Right ventricle myocardium superior (tissue), 1 donor: ENCODE results near the gene HHAT. TPM values are rescaled to one million over a fixed set of nuclear protein-coding genes. Genes with fewer than 3 reads are reported as not detected.
A peak's percentile ranks its signal among the peaks of the same experiment; 100 is the strongest.
"Not testable (repeated sequence)": the region's sequence is repeated elsewhere in the genome, so short reads cannot be mapped to it uniquely, and the experiment has no call there.

ENCODE experiments used
- ATAC-seq: fragments of 200-7000 bp; cut with Tn5 transposase; one replicate; pipeline ENCODE4 v1.9.1; 2020; ENCODE audit warnings: mild to moderate bottlenecking; ENCODE audit not compliant: poor library complexity
- DNase-seq: peaks from one replicate; pipeline ENCODE4 v3.0.0-alpha.2; 2020
- intact Hi-C: fragments of 100-400 bp; cut with DNase I; formaldehyde crosslinking; loops from one replicate; pipeline ENCODE4 v1.11.2; 2022
- total RNA-seq: library from RNA; stranded (reverse); fragmentation: NEBNext Ultra II Directional; extraction: Animal tissue kit (Norgen Biotek cat#: 25700); gene quantifications from one replicate; pipeline ENCODE4 v1.2.1, GENCODE V29; 2021
- donor health status: DM: no; HTN: yes; CAD: no; lungs with severe emphysema.

HHAT gene
- total RNA-seq, 1 donor from 2014 or later, result 1.5 TPM

DNA sequence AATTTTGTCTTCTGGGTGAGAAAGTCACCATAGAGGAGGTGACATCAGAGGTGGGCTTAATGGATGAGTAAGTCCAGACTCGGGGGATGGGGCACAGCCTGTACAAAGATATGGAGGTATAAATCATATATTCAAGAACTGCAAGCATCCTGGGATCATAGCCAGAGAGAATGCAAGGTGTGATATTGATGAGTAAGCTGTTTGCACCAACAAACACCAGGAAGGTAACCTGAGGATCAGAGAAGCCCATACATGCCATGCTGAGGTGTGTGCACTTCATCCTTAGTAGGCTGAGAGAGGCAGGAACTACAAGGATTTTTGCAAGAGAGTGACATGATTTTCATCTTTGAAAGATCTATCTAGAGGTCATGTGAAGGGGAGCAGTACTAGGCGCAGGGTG lies 306.4 kb downstream of the HHAT start:
- ATAC-seq, result no peak
- intact Hi-C loops, result no loop called here
- DNase-seq, result no peak

DNA sequence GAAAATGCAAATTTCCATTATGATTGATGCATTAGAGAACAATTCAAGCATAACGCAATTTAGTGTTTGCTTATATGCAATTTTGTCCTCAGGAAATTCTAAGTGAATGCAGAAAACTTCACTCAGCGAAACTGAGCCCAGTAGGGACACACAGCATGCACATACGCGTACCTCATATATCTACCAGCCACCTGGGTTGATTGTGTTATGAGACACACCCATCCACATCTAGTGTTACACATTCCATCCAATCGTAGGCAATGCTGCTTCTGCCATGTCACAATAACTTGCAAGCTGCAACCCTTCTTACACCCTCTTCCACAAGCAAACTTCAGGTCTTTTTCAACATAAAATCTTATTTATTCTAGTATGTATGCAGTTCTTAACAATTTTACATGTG lies 312.9 kb downstream of the HHAT start:
- DNase-seq (no peak), ATAC-seq (no peak)
- intact Hi-C loops, result no loop called here

DNA sequence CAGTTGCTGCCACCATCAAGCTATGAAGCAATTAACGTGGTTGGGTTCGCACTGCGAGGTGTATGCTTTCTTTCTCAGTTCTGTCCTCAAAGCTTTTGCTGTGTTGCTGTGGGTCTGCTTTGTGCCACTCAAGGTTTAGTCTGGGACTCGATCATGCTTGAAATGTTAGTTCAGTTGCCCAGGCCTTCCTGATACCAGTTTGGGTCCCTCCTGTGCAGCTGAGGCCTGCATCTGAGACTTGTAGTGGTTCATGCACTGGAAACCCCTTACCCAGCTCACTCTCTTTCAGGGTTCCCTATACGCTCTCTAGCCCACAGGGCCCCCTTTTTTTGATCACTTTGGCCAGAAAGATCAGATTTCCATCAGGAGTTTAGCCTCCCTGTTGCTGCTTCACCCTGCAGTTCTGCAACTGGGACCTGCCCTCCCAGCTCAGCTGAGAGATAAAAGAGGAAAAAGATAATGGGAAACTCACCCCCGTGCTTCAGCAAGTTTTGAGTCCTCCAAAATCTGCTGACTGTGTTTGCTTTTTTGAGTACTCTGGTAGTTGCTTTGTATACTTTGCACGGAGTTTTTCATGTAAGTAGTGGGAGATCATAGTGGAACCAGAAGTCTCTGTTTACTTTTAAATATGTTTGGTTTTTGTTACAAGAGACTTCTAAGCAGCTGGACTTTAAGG lies 317.0 kb downstream of the HHAT start:
- DNase-seq (no peak), ATAC-seq (no peak)
- intact Hi-C loops, result no loop called here

DNA sequence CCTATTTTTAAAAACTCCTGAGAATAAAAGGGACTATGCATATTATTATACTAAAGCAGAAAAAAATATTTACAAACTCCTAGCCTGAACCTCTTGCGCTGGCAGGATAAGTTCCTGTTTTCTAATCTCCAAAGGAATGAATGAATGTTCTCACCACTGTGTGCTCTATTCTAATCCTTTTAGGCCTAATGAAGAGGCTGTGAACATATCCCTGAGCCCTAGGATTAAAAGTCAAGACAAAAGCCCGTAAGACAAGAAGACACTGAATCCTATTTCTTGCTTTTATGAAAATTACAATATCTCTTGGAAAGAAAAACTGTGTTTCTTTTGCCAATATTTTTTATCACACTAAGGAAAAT lies 317.5 kb downstream of the HHAT start:
- DNase-seq, result no peak
- no peak for ATAC-seq

DNA sequence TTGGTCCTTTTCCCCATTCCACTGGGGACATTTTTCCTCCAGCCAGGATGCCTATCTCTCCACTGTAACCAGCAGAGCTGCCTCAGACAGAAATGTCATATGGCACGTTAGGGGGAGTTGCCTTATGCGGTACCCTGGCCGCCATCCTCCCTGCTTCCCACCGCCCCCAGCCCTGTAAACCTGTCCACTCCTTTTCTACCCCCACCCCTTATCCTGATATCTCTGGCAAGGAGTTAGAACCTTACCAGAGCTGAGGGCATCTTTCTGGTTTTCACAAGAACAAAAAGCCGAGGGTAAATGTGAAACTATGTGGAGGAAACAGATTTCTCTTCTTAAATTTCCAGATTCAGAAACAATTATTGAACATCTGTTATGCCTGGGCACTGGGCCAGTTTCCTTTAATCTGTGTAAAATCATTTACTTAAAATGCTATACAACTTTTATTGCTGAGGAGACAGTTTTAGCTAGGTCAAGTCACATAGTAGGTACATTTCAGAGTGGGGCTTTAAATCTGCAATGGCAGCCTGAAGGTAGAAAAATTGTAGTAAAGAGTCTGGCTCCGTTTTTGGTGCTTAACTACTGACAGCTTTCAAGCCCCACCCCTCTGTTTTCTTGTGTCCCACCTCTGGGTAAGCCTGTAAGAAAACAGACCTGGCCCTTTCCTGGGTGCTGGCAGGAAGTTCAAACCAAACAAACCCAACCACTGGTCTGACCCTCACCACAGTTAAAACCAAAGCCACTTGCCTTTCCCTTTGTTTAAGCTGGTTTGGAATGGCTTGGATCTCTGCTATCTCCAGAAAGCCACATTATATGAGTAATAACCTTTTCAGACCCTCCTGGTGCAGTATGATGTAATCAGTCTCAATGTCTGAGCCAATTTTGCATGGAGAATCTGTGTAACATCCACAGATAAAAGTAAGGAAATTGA lies 319.0 kb downstream of the HHAT start:
- ATAC-seq (no peak), DNase-seq (no peak)
- intact Hi-C loops, result no loop called here

More for the DNA sequence above, 317.5 kb downstream of the HHAT start:
- intact Hi-C loops, result no loop called here

DNA sequence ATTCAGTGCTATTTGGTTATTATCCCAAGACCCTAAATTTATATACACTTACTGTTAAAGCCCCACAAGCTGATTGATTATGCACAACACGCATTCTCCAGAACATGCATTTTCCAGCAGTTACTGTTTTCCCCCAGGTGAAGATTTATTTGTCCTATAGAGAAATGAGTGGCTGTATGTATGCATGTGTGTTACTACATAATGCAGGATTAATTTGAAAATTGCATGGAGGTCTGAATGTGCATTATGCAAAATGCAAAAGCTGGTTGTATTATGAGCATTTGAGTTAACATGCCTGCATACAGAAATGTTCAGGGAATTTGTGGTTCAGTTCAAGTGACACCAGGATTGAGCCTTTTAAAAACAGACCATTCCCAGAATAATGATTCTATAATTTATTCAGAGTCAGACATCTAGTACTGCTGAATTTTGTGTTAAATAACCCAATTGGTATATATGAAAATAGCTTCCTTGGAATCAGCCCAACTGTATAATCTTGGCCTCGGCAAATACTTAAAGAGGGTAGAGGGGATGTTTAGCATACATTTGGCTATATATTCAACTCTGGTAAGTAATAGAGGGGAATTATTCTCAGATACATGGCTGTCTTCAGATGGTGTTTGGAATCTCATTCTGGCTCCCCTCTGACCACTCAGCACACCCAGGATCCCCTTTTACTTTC lies 320.0 kb downstream of the HHAT start:
- DNase-seq, result no peak
- intact Hi-C loops, result no loop called here
- ATAC-seq, result no peak

DNA sequence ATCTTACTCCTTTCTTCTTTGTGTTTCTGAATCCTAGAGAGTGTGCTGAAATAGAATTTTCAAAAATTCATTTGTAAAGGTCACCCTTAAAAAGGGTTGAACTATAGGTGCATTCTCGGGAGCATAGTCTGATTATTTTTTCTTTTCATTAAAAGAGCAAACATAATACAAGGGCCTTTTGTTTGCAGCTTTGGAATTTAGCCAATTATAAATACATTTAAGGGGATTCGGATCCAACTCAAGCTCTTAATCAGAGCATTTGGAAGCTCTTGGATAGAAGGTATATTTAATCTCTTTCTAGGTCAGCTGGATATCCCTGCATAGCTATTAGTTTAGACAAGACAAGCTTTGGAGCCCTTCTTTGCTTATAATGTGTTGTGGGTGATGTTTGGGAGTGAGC lies 321.7 kb downstream of the HHAT start:
- DNase-seq, result no peak
- no peak for ATAC-seq
- intact Hi-C loops, result no loop called here

DNA sequence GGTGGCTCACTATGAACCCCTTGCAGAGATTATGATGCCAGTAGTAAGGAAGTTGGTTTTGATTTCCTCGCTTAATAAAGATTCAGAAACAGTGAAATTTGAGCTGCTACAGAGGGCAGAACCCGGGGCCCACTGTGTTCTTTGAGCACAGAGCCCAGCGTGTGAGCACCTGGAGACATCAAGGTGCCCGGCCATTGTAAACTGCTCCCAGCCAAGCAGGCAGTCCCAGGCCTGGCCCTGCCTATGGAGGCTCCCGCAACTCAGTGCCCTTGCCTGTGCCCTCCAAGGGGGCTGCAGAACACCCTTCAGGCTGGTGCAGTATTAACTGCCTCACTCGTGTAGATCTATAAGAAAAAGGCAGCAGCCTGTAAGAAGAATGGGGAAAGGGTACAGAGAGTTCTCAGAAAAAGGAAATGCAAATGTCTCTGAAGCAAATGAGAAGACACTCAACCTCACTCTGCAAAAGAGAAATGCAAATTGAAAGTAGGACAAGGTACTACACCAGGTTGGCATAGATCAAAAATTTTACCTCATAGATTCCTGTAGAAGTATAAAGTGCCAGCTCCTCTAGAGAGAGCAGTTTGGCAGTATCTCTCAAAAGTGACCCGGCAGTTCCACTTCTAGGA lies 323.7 kb downstream of the HHAT start:
- ATAC-seq (no peak), DNase-seq (no peak)
- intact Hi-C loops, result no loop called here

DNA sequence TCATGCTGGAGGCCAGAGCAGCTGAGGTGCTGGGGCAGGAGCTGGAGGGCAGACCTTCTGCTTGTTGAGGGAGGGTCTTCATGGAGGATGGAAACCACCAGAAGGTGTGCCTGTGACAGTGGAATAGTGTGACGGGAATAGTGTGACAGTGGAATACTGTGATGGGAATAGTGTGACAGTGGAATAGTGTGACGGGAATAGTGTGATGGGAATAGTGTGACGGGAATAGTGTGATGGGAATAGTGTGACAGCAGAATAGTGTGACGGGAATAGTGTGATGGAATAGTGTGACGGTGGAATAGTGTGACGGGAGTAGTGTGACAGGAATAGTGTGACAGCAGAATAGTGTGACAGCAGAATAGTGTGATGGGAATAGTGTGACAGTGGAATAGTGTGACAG lies 325.1 kb downstream of the HHAT start:
- DNase-seq (no peak), ATAC-seq (peak; percentile 59)
- intact Hi-C loops, result no loop called here

DNA sequence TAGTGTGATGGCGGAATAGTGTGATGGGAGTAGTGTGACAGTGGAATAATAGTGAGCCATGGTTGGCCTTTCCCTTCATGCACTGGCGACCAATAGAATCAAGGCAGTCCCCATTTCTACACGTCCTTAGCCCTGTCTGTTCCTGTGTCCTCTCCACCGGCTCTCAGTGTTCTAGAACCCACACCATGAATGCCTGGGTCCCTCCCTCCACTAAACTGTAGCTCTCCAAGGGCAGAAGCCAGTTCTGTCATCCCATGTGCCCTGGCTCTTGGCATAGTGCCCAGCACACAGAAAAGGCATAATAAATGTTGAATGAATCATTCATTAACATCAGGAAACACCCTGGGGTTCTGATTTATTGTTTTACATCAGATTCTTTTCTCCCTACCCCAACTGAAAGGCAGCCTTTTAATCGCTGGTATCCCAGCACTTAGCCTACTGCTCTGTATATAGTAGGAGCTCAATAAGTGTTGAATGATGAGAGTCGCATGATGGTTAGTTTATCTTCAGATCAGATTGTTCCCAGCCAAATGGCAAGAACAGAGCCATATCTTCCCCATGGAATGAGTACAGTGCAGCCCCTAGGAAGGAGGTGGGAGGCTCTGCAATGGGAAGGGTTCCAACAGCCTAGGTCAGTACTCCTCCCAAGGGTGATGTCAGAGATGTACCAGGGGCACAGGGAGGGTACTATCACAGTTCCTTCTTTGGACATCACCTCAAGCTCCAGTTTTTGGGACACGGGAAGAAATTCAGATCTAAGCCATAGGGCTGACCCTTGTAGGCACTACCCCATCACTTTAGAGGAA lies 325.7 kb downstream of the HHAT start:
- intact Hi-C loops, result no loop called here
- ATAC-seq (no peak), DNase-seq (no peak)

DNA sequence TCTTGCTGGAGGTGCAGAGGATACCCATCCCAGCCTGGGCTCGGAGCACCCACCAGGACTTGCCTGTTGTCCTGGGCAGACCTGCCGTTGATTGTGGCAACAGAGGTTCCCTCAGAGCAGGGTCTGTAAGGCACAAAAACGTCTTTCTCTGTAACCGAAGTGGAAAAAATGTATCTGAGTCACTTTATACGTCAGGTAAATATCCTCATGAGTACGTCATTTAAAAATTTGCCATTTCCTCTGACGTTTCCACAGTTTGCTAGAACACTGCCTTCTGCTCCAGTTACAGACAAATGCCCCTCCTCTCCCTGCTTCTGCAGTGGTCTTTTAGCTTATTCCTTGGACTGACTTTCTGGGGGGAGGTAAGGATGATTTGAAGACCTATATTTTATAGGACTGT lies 326.8 kb downstream of the HHAT start:
- ATAC-seq (no peak), DNase-seq (no peak)
- intact Hi-C loops, result no loop called here

DNA sequence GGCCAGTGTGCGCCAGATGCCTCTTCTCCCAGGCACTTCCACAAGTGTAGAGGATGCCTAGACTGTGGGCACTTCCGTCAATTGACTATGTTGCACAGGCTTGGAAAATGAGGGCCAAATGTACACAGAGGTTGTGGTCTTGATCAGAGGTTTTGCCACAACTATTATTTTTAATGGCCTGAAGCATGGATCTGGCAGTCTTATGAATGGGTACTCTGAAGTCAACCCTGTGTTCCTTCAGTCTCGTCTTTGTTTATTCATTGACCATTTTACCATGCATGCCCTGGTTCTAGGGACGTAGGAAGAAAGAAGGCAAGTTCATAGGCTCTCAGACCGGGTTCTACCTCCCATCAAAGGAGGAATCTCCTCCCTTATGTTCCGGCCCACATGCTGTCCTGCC lies 329.1 kb downstream of the HHAT start:
- intact Hi-C loops, result no loop called here
- DNase-seq (no peak), ATAC-seq (no peak)

DNA sequence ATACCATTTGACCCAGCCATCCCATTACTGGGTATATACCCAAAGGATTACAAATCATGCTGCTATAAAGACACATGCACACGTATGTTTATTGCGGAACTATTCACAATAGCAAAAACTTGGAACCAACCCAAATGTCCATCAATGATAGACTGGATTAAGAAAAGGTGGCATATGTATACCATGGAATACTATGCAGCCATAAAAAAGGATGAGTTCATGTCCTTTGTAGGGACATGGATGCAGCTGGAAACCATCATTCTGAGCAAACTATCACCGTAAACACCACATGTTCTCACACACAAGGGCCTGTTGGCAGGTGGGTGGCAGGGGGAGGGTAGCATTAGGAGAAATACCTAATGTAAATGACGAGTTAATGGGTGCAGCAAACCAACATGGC lies 332.8 kb downstream of the HHAT start:
- DNase-seq, ATAC-seq, intact Hi-C loops: not testable (repeated sequence)

DNA sequence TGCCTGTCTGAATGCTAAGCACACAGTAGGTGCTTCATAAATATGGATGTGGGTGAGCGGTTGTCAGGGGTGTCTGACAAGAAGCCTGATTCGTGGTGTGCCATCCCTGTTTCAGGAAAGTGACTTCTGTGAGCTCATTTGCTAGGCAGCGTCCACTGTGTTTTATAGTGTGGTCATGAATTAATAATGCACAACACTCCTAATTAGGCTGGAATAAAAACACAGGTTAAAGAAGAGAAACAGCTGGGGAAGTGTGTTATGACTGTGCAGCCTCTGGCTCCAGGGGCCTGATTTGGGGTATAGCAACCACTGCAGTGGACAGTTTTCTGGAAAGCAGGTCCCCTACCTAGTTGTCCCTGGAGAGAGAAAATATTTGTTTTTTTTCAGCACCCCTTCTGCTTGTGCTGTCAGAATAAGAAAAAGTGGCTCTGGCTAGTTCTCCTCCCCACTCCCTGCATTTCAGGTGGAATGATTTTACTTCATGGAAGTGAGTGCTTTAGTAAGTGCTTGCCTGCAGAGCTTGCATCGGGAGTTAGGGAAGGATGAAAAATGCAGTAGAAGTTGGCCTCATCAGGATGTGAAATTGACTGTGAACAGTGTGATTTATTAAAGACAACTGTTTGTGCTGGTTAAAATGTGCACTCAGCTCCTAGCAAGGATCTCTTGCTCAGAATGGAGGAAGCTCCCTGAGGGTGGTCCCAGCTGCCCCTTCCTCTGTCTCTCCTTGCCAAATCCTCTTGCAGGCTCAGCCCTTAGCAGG lies 333.8 kb downstream of the HHAT start:
- intact Hi-C loops, result no loop called here
- ATAC-seq, result no peak
- no peak for DNase-seq

DNA sequence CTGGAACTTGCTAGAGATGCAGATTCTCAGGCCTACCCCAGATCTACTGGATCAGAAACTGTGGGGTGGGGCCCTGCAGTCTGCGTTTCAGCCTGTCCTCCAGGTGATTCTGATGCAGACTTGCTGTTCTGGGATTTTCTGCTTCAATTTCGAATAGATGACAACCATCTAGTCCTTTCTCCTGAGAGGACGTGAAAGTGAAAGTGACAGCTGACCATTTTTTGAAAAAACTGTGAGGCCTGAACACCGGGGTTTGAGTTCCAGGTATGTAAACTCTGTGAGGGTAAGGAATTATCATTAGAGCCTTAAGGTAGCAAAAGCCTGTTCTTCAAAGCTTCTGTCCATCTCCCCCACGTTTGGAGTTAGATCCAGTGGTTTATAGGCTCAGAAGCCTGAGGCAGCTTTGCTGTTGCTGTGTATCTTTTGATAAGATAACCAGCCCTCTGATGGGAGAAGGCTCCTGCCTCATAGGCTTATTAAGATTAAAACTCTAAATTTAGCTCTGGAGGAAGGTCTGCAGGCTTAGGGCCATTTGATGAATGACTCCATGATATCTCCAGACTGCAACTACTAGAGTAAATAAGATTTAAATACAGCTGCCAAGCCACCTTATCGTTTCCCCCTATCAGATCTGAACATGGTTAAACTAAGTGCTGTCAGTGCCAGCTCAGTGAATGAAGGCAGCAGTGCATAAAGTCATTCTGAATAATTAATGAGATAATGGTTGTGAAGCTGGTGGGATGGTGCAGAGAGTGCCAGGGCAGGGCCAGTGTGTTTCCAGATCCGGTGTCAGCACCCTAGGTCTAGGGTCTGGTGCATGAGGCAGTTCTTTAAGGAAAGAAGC lies 335.2 kb downstream of the HHAT start:
- intact Hi-C loops, result no loop called here
- ATAC-seq, result no peak
- DNase-seq, result no peak

DNA sequence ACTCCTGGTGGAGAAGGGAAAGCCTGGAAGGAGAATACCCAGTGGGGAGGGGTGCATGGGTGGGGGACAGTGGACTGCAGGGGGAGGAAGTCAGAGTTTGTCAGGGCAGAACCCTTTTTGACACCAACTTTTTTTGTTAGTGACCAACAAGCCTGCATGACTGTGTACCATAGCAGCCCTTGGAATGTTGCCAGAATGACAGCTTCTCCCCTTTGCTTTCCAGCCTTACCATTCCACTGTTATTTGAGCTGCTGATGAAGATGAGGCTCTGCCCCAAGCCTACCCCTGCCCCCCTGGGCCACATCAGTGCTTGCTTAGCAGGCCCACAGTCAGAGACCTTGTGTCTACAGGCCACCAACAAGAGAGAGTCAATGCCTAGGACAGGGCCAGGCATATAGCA lies 341.2 kb downstream of the HHAT start:
- intact Hi-C loops, result no loop called here
- DNase-seq (no peak), ATAC-seq (no peak)

DNA sequence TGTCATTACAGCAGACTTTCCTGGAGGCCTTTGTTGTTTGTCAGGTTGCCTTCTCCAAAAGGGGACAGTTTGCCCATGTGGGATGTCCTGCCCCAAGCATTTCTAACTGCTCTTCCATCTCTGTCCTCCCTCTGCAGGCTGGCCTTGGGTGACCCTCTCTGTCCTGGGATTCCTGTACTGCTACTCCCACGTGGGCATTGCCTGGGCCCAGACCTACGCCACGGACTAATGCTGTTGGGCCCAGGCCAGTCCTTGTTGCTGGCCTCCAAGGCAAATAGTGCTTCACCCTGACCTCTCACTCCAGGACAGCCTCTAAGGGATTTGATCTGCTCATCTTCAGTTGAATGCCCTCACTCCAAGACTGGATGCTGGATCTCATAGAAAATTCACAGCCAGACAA lies 345.4 kb downstream of the HHAT start:
- ATAC-seq, result no peak
- no peak for DNase-seq
- intact Hi-C loops, result no loop called here
